HG03575 (cell line): ENCODE results near the gene HSPB6.
"Not testable (repeated sequence)": the region's sequence is repeated elsewhere in the genome, so short reads cannot be mapped to it uniquely, and the experiment has no call there.

Experiments
- ATAC-seq: cut with Tn5 transposase; IDR thresholded peaks from one replicate; pipeline ENCODE4 v1.9.1; 2021; ENCODE audit not compliant: unreplicated experiment, insufficient number of reproducible peaks, low FRiP score; ENCODE audit errors: extremely low read depth

HSPB6 gene

DNA sequence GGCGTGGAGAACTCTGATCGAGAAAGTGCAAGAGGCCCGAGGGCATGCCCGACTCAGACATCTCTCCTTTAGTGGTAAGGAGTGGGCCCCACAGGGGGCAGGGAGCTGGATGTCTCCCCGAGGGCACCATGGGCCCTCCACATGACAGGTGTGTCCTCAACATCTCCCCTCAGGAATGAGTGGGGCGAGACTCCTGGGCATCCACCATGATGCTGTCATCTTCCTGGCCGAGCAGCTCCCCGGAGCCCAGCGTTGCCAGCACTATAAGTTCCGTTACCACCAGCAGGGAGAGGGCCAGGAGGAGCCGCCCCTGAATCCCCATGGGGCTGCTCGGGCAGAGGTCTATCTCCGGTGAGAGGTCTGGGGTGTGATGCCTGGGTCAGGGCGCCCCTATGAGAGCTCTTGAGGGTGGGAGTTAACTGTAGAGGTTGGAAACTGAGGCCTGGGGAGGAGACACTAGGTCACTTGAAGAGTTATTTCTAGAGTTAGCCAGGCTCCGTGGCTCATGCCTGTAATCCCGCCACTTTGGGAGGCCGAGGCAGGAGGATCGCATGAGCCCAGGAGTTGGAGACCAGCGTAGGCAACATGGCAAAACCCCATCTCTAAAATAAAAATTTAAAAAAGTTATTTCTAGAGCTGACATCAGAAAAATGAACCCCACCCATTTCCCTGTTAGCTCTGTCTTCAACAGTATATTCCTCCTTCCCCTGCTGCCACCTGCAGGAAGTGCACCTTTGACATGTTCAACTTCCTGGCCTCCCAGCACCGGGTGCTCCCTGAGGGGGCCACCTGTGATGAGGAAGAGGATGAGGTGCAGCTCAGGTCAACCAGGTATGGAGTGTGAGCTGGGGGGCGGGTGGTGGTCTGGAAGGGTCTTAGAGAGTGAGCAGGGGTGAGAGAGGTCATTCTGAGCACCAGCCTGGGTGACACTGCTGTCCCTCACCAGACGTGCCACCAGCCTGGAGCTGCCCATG, 19.6 kb downstream of the HSPB6 start:
- no peak for ATAC-seq

DNA sequence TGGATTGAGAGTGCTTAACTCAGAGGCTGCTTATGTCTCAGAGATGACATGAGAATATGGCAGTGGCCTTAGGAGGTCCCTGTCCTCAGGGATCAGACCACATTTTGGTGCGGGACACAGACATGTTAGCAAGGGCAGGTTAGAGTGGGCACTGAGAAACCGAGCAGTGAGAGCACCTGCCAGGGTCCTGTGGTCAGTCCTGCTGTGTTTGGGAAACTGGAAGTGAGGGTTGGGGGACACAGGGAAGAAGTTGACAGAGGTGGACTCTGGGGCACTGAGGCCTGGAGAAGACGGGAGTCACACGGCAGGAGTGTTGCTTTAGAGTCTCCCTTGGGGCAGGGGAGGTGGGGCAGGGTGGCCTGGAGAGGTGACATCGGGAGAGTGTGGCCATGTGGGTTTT, 21.9 kb downstream of the HSPB6 start:
- no peak for ATAC-seq

DNA sequence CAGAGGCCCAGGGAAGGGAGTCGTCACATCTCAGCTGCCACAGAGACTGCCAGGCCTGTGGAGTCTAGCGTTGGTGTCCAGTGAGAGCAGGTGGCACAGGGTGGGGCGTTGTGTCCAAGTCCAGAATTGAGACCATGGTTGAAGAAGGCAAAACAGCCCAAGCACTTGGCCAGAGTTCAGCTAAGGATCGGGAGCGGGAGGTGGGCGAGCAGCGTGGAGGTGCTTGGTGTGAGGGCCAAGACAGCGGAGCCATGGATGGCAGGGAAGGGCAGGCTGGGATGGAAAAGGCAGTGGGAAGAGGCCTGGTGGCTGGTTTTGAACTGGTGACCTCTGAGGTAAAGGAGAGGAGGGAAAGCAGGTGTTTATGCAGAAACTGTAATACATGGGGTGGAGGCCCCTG, 22.6 kb downstream of the HSPB6 start:
- ATAC-seq, result no peak

DNA sequence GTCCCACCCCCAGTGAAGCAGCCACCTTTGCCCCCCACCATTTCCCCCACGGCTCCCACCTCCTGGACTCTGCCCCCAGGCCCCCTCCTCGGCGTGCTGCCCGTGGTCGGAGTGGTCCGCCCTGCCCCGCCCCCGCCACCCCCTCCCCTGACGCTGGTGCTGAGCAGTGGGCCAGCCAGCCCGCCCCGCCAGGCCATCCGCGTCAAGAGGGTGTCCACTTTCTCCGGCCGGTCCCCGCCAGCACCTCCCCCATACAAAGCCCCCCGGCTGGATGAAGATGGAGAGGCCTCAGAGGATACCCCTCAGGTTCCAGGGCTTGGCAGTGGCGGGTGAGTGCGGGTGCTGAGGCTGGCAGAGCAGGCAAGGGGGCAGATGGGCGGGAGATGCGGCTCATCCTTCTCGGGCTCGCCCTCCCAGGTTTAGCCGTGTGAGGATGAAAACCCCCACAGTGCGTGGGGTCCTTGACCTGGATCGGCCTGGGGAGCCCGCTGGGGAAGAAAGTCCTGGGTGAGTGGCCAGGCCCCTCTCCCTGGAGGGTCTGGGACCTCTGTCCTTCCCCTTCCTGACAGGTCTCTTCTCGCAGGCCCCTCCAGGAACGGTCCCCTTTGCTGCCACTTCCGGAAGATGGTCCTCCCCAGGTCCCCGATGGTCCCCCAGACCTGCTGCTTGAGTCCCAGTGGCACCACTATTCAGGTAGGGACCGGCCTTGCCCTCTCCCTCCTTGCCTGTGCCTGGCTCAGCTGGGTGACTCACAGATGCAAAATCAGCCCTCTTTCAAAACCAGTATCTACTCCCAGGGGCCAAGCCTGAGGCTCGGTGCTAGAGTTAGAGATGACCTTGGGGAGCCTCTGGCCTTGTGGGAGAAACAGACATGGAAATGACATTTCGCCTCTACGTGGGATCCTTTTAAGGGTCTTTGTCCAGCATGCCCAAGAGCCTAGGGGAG, 23.4 kb downstream of the HSPB6 start:
- no peak for ATAC-seq

DNA sequence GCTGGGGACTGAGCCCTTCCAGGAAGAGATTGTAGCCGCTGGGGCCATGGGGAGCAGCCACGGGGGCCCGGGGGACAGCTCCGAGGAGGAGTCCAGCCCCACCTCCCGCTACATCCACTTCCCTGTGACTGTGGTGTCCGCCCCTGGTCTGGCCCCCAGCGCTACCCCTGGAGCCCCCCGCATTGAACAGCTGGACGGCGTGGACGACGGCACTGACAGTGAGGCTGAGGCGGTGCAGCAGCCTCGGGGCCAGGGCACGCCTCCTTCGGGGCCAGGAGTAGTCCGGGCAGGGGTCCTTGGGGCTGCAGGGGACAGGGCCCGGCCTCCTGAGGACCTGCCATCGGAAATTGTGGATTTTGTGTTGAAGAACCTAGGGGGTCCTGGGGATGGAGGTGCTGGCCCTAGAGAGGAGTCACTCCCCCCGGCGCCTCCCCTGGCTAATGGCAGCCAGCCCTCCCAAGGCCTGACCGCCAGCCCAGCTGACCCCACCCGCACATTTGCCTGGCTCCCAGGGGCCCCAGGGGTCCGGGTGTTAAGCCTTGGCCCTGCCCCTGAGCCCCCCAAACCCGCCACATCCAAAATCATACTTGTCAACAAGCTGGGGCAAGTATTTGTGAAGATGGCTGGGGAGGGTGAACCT, 24.2 kb downstream of the HSPB6 start:
- no peak for ATAC-seq

DNA sequence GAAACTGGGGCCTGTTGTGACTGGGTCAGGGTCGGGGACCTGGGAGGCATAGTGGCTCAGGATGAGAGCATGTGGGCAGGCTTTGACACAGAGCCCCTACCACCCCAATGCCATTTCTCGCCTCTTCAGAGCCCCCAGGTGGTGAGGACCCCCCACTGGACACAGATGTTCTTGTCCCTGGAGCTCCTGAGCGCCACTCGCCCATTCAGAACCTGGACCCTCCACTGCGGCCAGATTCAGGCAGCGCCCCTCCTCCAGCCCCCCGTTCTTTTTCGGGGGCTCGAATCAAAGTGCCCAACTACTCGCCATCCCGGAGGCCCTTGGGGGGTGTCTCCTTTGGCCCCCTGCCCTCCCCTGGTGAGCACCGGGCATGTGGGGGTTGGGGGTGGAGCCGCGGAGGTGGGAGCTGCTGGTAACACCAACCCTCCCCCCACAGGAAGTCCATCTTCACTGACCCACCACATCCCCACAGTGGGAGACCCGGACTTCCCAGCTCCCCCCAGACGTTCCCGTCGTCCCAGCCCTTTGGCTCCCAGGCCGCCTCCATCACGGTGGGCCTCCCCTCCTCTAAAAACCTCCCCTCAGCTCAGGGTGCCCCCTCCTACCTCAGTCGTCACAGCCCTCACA, 24.9 kb downstream of the HSPB6 start:
- no peak for ATAC-seq

DNA sequence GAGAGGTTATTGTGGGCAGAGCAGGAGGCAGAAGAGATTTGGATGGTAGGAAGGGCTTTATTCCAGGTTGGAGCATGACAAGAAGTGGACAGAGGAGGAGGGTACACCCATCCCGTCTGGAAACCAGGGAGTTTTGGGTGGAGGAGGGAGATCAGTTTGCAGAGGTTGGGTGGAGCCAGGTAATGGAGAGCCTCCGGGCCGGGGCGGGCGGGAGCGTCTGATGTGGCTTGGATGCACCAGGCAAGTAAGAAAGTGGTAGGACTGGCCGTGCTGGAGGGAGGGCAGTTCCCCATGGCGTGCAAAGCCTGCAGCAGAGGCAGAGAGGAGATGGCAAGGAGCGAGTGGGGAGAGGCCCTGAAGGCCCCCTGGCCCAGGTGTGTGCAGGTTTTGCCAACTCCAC, 25.5 kb downstream of the HSPB6 start:
- no peak for ATAC-seq

DNA sequence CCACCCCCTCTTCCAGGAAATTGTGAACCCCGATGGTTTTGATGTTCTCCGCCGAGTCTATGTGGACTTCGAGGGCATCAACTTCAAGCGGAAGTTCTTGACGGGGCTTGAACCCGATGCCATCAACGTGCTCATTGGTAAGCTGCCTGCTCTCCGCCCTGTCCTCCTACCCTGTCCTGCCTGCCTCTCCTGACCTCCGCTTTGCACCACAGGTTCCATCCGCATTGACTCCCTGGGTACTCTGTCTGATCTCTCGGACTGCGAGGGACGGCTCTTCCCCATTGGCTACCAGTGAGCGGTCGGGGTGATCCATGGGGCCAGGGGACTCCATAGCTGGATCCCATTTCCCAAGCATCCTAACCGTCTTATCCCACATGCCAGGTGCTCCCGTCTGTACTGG, 26.5 kb downstream of the HSPB6 start:
- no peak for ATAC-seq

DNA sequence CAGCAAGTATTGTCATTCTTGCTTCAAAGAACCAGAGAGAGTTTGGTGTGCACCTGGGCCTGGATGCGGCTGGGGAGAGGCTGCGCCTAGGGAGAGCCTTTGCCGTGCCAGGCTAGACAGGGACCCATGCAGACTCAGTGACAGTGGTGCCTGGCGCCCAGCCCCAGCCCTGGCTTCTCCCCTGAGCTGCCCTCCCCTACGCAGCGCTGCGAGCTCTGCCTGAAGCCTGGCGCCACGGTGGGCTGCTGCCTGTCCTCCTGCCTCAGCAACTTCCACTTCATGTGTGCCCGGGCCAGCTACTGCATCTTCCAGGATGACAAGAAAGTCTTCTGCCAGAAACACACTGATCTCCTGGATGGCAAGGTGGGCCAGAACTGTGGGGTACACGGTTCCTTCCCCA, 27.1 kb downstream of the HSPB6 start:
- ATAC-seq, result no peak

DNA sequence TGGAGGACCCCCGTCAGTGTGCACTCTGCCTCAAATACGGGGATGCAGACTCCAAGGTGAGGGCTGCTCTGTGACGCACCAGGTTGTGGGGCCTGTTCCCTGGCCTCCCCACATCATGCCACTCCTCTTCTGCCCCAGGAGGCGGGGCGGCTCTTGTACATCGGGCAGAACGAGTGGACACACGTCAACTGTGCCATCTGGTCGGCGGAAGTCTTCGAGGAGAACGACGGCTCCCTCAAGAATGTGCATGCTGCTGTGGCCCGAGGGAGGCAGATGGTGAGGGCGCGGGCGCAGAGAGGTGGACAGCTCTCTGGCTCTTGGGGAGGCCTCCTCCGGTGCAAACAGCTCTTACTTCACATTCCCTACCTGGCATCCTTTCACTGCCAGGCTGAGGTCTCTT, 27.8 kb downstream of the HSPB6 start:
- no peak for ATAC-seq

DNA sequence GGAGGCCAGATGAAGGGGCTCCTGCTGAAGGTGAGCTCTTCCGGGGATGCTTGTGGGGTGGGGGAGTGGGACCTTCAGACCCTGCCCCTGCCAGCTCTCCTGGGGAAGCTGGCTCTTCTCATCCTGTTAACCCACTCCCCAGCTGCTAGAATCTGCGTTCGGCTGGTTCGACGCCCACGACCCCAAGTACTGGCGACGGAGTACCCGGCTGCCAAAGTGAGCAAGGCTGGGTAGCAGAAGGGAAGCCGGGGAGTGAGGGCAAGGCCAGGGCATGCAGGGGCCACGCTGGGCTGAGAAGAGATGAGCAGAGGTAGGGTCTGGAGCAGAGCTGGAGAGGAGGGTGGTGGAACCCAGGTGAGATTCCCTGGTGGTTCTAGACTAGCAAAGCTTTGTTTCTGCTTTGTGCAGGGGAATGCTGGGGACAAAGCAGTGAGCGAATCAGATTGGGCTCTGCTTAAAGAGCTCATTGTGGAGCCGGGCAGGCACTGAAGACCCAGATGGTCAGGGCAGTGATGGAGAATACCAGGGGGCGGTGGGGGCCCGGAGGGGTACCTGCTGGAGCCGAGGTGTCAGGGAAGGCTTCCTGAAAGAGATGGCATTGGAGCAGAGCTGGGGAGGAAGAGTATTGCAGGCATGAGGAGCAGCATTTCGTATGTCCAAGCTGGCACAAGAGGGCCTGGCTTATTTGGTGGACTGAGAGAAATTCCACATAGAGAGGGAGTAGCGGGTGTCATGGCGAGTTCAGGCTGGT, 28.7 kb downstream of the HSPB6 start:
- no peak for ATAC-seq

DNA sequence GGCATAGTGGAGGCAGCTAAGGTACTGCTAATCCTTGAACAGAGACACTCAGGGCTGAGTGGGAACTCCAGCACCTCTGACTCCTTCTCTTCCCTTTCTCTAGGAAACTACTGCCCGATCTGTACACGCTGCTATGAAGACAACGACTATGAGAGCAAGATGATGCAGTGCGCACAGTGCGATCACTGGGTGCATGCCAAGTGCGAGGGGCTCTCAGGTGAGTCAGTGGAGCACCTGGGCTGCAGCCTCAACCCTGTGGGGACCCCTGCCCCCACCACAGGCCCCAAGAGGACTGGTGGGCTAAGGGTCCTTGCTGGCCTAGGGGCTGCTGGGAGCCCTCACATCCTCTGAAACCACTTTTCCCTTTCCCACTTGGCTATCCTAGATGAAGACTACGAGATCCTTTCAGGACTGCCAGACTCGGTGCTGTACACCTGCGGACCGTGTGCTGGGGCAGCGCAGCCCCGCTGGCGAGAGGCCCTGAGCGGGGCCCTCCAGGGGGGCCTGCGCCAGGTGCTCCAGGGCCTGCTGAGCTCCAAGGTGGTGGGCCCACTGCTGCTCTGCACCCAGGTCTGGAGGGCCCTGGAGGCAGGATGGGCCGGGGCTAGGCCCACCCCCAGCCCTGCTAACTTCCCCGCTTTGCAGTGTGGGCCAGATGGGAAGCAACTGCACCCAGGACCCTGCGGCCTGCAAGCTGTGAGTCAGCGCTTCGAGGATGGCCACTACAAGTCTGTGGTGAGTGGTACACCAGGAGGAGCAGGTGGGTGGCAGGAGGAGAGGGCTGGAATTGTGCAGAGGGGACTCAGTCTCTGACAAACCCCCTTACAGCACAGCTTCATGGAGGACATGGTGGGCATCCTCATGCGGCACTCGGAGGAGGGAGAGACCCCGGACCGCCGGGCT, 29.5 kb downstream of the HSPB6 start:
- ATAC-seq, result no peak

DNA sequence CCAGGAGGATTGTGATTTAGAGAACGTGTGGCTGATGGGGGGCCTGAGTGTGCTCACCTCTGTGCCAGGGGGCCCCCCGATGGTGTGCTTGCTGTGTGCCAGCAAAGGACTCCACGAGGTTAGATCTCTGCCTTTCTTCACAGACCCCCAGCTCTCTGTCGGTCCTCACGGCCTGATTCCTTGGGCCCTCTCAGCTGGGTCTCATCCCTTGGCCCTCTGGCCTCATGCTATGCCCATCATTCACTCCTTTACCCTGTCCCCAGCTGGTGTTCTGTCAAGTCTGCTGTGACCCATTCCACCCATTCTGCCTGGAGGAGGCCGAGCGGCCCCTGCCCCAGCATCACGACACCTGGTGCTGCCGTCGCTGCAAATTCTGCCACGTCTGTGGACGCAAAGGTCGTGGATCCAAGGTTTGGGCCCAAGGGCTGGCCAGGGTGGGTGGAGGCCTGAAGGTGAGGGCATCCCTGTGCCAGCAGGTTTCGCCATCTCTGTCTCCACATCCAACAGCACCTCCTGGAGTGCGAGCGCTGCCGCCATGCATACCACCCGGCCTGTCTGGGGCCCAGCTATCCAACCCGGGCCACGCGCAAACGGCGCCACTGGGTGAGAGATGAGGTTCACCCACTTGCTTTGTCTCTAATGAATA, 31.5 kb downstream of the HSPB6 start:
- ATAC-seq, result no peak

DNA sequence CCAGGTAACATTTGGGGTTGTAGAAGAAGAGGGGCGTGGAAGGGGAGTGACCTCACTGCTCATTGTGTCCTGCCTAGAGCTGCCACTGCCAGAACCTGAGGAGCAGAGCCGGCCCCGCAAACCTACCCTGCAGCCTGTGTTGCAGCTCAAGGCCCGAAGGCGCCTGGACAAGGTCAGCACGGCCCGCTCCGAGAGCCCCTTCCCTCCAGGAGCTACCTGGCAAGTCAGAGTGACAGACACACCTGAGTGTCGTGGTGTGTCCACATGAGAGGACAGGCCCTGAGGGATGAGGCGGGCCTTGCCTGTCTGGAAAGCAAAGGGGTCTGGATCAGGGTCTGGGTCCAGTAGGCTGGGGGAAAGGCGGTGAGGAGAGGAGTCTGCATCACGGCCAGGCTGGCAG, 32.3 kb downstream of the HSPB6 start:
- ATAC-seq, result no peak

DNA sequence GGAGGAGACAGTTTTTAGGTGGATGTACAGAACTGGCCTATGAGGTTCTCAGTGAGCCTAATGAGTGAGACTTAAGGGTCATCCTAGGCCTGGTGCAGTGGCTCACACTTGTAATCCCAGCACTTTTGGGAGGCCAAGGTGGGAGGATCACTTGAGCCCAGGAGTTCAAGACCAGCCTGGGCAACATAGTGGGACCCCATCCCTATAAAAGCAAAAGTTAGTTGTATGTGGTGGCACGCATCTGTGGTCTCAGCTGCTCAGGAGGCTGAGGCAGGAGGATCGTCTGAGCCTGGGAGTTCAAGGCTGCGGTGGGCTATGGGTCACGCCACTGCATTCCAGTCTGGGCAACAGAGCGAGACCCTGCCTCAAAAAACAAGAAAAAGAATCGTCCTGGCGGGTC, 32.7 kb downstream of the HSPB6 start:
- ATAC-seq, result not testable (repeated sequence)

DNA sequence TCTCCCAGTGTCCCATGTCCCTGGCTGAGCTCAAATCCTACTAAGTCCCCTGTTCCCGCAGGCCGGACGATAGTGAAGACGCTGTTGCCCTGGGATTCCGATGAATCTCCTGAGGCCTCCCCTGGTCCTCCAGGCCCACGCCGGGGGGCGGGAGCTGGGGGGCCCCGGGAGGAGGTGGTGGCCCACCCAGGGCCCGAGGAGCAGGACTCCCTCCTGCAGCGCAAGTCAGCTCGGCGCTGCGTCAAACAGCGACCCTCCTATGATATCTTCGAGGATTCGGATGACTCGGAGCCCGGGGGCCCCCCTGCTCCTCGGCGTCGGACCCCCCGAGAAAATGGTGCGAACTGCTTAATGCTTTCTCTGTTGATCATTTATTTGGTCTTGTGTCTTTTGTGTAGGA, 33.2 kb downstream of the HSPB6 start:
- no peak for ATAC-seq

DNA sequence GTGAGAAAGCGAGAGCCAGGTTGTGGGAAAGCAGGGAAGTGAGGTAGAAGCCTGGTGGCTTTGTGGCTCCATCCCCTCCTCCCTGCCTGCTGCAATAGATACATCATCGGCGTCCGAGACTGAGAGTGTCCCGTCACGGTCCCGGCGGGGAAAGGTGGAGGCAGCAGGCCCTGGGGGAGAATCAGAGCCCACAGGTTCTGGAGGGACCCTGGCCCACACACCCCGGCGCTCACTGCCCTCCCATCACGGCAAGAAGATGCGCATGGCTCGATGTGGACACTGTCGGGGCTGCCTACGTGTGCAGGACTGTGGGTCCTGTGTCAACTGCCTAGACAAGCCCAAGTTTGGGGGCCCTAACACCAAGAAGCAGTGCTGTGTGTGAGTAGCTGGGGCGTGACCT, 33.9 kb downstream of the HSPB6 start:
- no peak for ATAC-seq
